Loucy (cell line): Measurements from ENCODE around the gene CCDC200.
"Not testable (repeated sequence)": the region's sequence is repeated elsewhere in the genome, so short reads cannot be mapped to it uniquely, and the experiment has no call there.

Source experiments
- H2AFZ ChIP-seq: fragments of 200-600 bp; sonication (generic); 2 replicates; pipeline ENCODE4 v1.6.0; 2016; ENCODE audit warnings: antibody characterized with exemption, mild to moderate bottlenecking, low read length, moderate library complexity
- H3F3A ChIP-seq: fragments of 200-600 bp; 2 replicates; pipeline ENCODE4 v1.6.0; 2016; ENCODE audit warnings: antibody characterized with exemption, low read depth, mild to moderate bottlenecking
- H3K27me3 ChIP-seq: fragments of 200-600 bp; sonication (generic); 2 replicates; pipeline ENCODE4 v1.6.1; 2014; ENCODE audit warnings: low read length, mild to moderate bottlenecking; ENCODE audit not compliant: insufficient read depth, poor library complexity, severe bottlenecking
- H3K36me3 ChIP-seq: fragments of 200-600 bp; sonication (generic); 2 replicates; pipeline ENCODE4 v1.6.1; 2016; ENCODE audit warnings: low read length; ENCODE audit not compliant: insufficient read depth
- H3K4me1 ChIP-seq: fragments of 200-600 bp; sonication (generic); 2 replicates; pipeline ENCODE4 v1.5.1; 2014; ENCODE audit warnings: low read length, mild to moderate bottlenecking; ENCODE audit not compliant: insufficient read depth, poor library complexity, severe bottlenecking
- H3K4me2 ChIP-seq: fragments of 200-600 bp; sonication (generic); 2 replicates; pipeline ENCODE4 v1.6.0; 2014; ENCODE audit warnings: antibody characterized with exemption, low read length, low read depth, mild to moderate bottlenecking; ENCODE audit not compliant: poor library complexity, severe bottlenecking
- H3K4me3 ChIP-seq: fragments of 200-600 bp; sonication (generic); 2 replicates; pipeline ENCODE4 v1.5.1; 2014; ENCODE audit warnings: low read length, mild to moderate bottlenecking, mixed read lengths; ENCODE audit not compliant: poor library complexity, severe bottlenecking
- H3K79me2 ChIP-seq: fragments of 200-600 bp; sonication (generic); 2 replicates; pipeline ENCODE4 v1.6.1; 2014; ENCODE audit warnings: low read length; ENCODE audit not compliant: insufficient read depth
- H3K9ac ChIP-seq: fragments of 200-600 bp; sonication (generic); 2 replicates; pipeline ENCODE4 v1.6.0; 2014; ENCODE audit warnings: mild to moderate bottlenecking, low read depth, low read length, moderate library complexity; ENCODE audit not compliant: poor library complexity, severe bottlenecking
- H3K9me2 ChIP-seq: fragments of 200-600 bp; sonication (generic); replicated peaks from 2 replicates; pipeline ENCODE4 v1.6.1; 2016; ENCODE audit warnings: low read depth, low read length, mixed read lengths
- H3K9me3 ChIP-seq: fragments of 200-600 bp; sonication (generic); 2 replicates; pipeline ENCODE4 v1.6.1; 2014; ENCODE audit warnings: mild to moderate bottlenecking, antibody characterized with exemption, low read length, low read depth; ENCODE audit not compliant: insufficient read depth
- H4K20me1 ChIP-seq: fragments of 200-600 bp; sonication (generic); 2 replicates; pipeline ENCODE4 v1.6.0; 2014; ENCODE audit warnings: antibody characterized with exemption, low read length, mild to moderate bottlenecking; ENCODE audit not compliant: insufficient read depth, poor library complexity, severe bottlenecking
- CTCF ChIP-seq: fragments of 200-600 bp; sonication (generic); conservative IDR thresholded peaks from 2 replicates; pipeline ENCODE4 v1.5.1; 2014; ENCODE audit warnings: mild to moderate bottlenecking, antibody characterized with exemption, low read length
- EZH2phosphoT487 ChIP-seq: fragments of 200-600 bp; IDR thresholded peaks from 2 replicates; pipeline ENCODE4 v1.6.1; 2018; ENCODE audit warnings: antibody characterized with exemption, mild to moderate bottlenecking, moderate library complexity, borderline replicate concordance

CCDC200 gene

DNA sequence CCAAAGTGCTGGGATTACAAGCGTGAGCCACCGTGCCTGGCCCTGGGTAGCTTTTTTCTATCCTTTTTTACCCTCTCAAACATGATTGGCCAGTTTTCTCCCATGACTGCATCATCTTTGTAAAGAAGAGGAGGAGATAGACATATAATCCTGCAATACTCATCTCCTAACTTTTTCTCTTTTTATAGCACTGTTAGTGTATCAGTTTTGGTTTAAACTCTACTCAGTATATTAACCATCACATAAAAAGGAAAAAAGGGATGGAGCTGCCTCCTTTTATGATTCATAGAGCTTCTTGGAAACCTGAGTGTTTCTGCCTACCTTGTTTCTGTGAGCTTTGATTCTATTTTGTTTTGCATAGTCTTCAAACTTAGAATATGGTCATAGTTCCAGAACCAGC, 28.8 kb downstream of the CCDC200 start:
- H3F3A ChIP-seq: no peaks in the 10 kb centered on the region
- no peaks in the 10 kb centered on the region for H3K9me3 ChIP-seq
- no peak overlapping the region for H3K4me3 ChIP-seq
- no peak overlapping the region for H3K9ac ChIP-seq
- H3K4me2 ChIP-seq: no peak overlapping the region
- H3K79me2 ChIP-seq: no peaks in the 10 kb centered on the region
- H3K9me2 ChIP-seq: no peaks in the 10 kb centered on the region
- H4K20me1 ChIP-seq: no peaks in the 10 kb centered on the region
- no peaks in the 10 kb centered on the region for H3K4me1 ChIP-seq
- no peak overlapping the region for H2AFZ ChIP-seq
- H3K27me3 ChIP-seq: no peaks in the 10 kb centered on the region
- H3K36me3 ChIP-seq: peaks cover 47% of the 10 kb centered on the region; the same call in 1 of the 2 replicates
- no peak for TF ChIP-seq CTCF
- no peak for TF ChIP-seq EZH2phosphoT487

DNA sequence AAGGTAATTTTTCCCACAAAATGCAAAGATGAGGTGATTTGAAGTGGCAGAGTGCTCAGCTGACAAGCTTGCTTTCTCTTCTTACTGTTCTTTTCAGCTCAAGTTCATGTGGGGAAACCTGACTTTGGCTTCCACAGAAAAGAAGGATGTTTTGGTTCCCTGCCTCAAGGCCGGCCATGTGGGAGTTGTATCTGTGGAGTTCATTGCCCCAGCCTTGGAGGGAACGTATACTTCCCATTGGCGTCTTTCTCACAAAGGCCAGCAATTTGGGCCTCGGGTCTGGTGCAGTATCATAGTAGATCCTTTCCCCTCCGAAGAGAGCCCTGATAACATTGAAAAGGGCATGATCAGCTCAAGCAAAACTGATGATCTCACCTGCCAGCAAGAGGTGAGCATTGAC, 35.2 kb downstream of the CCDC200 start:
- H3K79me2 ChIP-seq: no peaks in the 10 kb centered on the region
- no peaks in the 10 kb centered on the region for H3F3A ChIP-seq
- TF ChIP-seq CTCF: no peak
- H2AFZ ChIP-seq: no peak overlapping the region
- no peaks in the 10 kb centered on the region for H3K9me2 ChIP-seq
- no peaks in the 10 kb centered on the region for H3K4me1 ChIP-seq
- H3K4me2 ChIP-seq: no peak overlapping the region
- H3K9ac ChIP-seq: no peak overlapping the region
- no peaks in the 10 kb centered on the region for H3K27me3 ChIP-seq
- H3K36me3 ChIP-seq: peaks cover 73% of the 10 kb centered on the region; the same call in 1 of the 2 replicates
- H4K20me1 ChIP-seq: no peaks in the 10 kb centered on the region
- no peaks in the 10 kb centered on the region for H3K9me3 ChIP-seq
- H3K4me3 ChIP-seq: no peak overlapping the region

- H3K36me3 ChIP-seq: peaks cover 34% of the 10 kb centered on the region; the same call in 1 of the 2 replicates
- not testable (repeated sequence) for H3K4me1 ChIP-seq, H3K9me3 ChIP-seq, H3K4me3 ChIP-seq, H4K20me1 ChIP-seq, H3K4me2 ChIP-seq, H3F3A ChIP-seq, H2AFZ ChIP-seq, H3K79me2 ChIP-seq, H3K9ac ChIP-seq, H3K27me3 ChIP-seq, H3K9me2 ChIP-seq
Measured at GRCh38 chr17:43186656-43187055, 41.8 kb downstream of the CCDC200 start.

DNA sequence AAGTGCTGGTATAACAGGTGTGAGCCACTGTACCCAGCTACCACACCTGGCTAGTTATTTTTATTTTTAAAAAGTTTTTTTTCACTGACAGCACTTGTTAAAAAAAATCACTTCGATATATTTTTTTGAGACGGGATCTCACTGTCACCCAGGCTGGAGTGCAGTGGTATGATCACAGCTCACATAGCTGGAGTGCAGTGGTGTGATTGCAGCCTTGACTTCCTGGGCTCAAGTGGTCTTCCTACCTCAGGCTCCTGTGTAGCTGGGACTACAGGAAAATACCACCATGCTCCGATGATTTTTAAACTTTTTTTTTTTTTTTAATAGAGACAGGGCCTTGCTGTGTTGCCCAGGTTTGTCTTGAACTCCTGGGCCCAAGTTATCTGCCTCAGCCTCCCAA, 44.5 kb downstream of the CCDC200 start:
- Histone ChIP-seq H3F3A (no peaks in the 10 kb centered on the region), H3K27me3 (no peaks in the 10 kb centered on the region), H4K20me1 (no peaks in the 10 kb centered on the region), H3K36me3 (peaks cover 13% of the 10 kb centered on the region; the same call in 1 of the 2 replicates), H3K4me3 (no peak overlapping the region), H2AFZ (no peak overlapping the region), H3K9ac (no peak overlapping the region), H3K79me2 (no peaks in the 10 kb centered on the region), H3K9me2 (no peaks in the 10 kb centered on the region), H3K9me3 (no peaks in the 10 kb centered on the region), H3K4me1 (no peaks in the 10 kb centered on the region), H3K4me2 (no peak overlapping the region)
- no peak for TF ChIP-seq EZH2phosphoT487
- TF ChIP-seq CTCF: no peak
